ENCODE results near the gene POMP. TPM values are rescaled to one million over a fixed set of nuclear protein-coding genes. Genes with fewer than 3 reads are reported as not detected.

POMP gene, protein sequence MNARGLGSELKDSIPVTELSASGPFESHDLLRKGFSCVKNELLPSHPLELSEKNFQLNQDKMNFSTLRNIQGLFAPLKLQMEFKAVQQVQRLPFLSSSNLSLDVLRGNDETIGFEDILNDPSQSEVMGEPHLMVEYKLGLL
- total RNA-seq, result 147 TPM in 2 replicates

GRCh38 chr13:28658796-28659620, at the start of gene POMP:
Gene POMP, plus strand, starts transcription at chr13:28659130. Its CDS starts 55 bp downstream, at chr13:28659185.
- Mint-ChIP-seq H3K27me3 (ENCODE audit: insufficient read depth) (no peaks in the 10 kb centered on the region), H3K4me3 (peak within 1 kb of the TSS; percentile 97), H3K27ac (peak within 1 kb of the TSS; percentile 97), H3K36me3 (ENCODE audit: low read depth) (peaks cover 37% of the 10 kb centered on the region), H3K9me3 (no peaks in the 10 kb centered on the region), H3K4me1 (ENCODE audit: low read depth) (peaks cover 59% of the 10 kb centered on the region)
- peak; percentile 90 for DNase-seq (ENCODE audit: low spot score)
- intact Hi-C loops (cut with micrococcal nuclease), result loop anchor here (1.0 to 10.0 kb wide), 15 partner anchors 9 to 1214 kb away; partner anchors contain the start of genes LNX2 and POLR1D

GRCh38 chr13:28609381-28609780, 49.5 kb upstream of the POMP start:
- Mint-ChIP-seq H3K27me3 (ENCODE audit: insufficient read depth) (no peaks in the 10 kb centered on the region), H3K9me3 (no peaks in the 10 kb centered on the region), H3K4me1 (ENCODE audit: low read depth) (peaks cover 41% of the 10 kb centered on the region), H3K36me3 (ENCODE audit: low read depth) (peaks cover 2% of the 10 kb centered on the region), H3K27ac (peak overlapping the region; percentile 9), H3K4me3 (no peak overlapping the region)
- intact Hi-C loops (cut with micrococcal nuclease), result no loop called here
- DNase-seq (ENCODE audit: low spot score), result no peak

GRCh38 chr13:28609926-28610325, 49.0 kb upstream of the POMP start:
- Mint-ChIP-seq H3K27ac (peak overlapping the region; percentile 61), H3K27me3 (ENCODE audit: insufficient read depth) (no peaks in the 10 kb centered on the region), H3K36me3 (ENCODE audit: low read depth) (peaks cover 2% of the 10 kb centered on the region), H3K4me1 (ENCODE audit: low read depth) (peaks cover 41% of the 10 kb centered on the region), H3K9me3 (no peaks in the 10 kb centered on the region), H3K4me3 (no peak overlapping the region)
- intact Hi-C loops (cut with micrococcal nuclease), result loop anchor here (2.0 kb wide), 2 partner anchors 49 to 117 kb away; partner anchors contain the start of gene POMP
- DNase-seq (ENCODE audit: low spot score), result no peak

DNA sequence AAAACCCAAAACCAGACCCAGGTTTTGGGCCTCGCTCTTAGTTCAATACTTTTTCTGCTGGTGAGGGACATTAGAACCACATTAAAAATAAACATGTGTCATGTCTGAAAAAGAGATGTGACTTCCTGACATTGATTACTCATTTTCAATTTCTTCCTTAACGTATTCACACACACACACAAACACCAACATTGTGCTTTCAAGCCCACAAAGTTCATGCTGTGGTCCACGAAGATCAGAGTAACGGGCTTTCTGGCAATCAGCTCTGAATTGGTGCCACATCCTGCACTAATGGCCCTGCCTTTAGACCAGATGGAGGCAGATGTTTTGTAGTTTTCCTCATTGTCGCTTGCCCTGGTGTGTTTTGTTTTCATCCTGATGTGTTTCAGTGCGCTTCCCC, 47.9 kb upstream of the POMP start:
- Mint-ChIP-seq H3K4me1 (ENCODE audit: low read depth) (peaks cover 41% of the 10 kb centered on the region), H3K27ac (peak overlapping the region; percentile 57), H3K9me3 (no peaks in the 10 kb centered on the region), H3K27me3 (ENCODE audit: insufficient read depth) (no peaks in the 10 kb centered on the region), H3K4me3 (peak overlapping the region; percentile 46), H3K36me3 (ENCODE audit: low read depth) (peaks cover 2% of the 10 kb centered on the region)
- DNase-seq (ENCODE audit: low spot score), result no peak
- intact Hi-C loops (cut with micrococcal nuclease), result loop anchor here (1.0 to 2.0 kb wide), 3 partner anchors 48 to 118 kb away; partner anchors contain the start of gene POMP

DNA sequence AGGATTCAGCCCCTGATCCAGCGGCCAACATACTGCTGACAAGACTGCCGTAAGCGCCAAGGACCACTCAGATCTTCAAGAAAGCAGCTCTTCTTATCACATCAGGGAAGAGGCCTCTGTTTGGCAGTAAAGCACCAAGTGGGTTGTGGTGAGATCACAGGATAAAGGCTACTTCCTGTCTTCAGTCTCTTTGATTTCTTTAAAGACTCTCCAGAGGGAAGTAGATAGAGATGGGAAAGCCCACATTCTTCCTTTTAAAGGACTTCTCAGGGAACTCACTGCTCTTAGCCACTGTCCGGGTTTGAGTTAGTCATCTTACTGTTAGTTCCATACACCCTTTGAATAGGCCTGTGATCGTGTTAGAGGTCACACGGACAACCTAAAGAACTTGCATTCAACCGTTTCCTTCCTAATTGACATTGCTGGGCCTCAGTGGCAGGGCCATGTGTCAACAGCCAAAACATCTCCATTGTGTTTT, 47.2 kb upstream of the POMP start:
- DNase-seq (ENCODE audit: low spot score), result peak; percentile 19
- intact Hi-C loops (cut with micrococcal nuclease), result loop anchor here (1.0 to 2.0 kb wide), 3 partner anchors 47 to 119 kb away; partner anchors contain the start of gene POMP
- peak overlapping the region; percentile 46 for H3K4me3 Mint-ChIP-seq
- no peaks in the 10 kb centered on the region for H3K9me3 Mint-ChIP-seq
- peaks cover 41% of the 10 kb centered on the region for H3K4me1 Mint-ChIP-seq (ENCODE audit: low read depth)
- H3K27ac Mint-ChIP-seq, result peak overlapping the region; percentile 57
- H3K27me3 Mint-ChIP-seq (ENCODE audit: insufficient read depth), result no peaks in the 10 kb centered on the region
- peaks cover 2% of the 10 kb centered on the region for H3K36me3 Mint-ChIP-seq (ENCODE audit: low read depth)

DNA sequence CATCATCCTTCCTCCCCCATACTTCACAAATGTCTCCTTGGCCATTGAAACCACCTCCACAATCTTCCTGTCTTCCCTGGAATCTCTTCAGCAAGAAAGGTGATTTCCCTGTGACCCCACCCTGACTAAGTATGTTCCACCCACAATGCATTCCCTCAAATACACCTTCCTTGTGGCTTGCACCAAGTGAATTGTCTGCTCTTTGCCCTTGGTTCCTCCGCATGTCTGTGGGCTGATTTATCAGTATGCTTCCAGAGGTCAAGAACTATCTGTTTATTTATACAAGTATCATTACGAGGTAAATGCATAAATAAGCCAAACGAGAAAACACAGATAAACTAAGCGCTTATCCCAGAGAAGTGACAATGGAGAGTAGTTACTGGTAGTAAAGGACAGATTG, 45.4 kb upstream of the POMP start:
- Mint-ChIP-seq H3K27ac (peak overlapping the region; percentile 14), H3K9me3 (no peaks in the 10 kb centered on the region), H3K36me3 (ENCODE audit: low read depth) (peaks cover 2% of the 10 kb centered on the region), H3K4me3 (no peak overlapping the region), H3K27me3 (ENCODE audit: insufficient read depth) (no peaks in the 10 kb centered on the region), H3K4me1 (ENCODE audit: low read depth) (peaks cover 41% of the 10 kb centered on the region)
- intact Hi-C loops (cut with micrococcal nuclease), result no loop called here
- DNase-seq (ENCODE audit: low spot score), result no peak

GRCh38 chr13:28615916-28616446, 42.9 kb upstream of the POMP start:
- Mint-ChIP-seq H3K27me3 (ENCODE audit: insufficient read depth) (no peaks in the 10 kb centered on the region), H3K9me3 (no peaks in the 10 kb centered on the region), H3K4me1 (ENCODE audit: low read depth) (peaks cover 26% of the 10 kb centered on the region), H3K27ac (no peak overlapping the region), H3K36me3 (ENCODE audit: low read depth) (no peaks in the 10 kb centered on the region), H3K4me3 (no peak overlapping the region)
- intact Hi-C loops (cut with micrococcal nuclease), result no loop called here
- no peak for DNase-seq (ENCODE audit: low spot score)

- H3K4me3 Mint-ChIP-seq, result no peak overlapping the region
- H3K27ac Mint-ChIP-seq, result no peak overlapping the region
- peaks cover 1% of the 10 kb centered on the region for H3K27me3 Mint-ChIP-seq (ENCODE audit: insufficient read depth)
- H3K9me3 Mint-ChIP-seq, result no peaks in the 10 kb centered on the region
- H3K36me3 Mint-ChIP-seq (ENCODE audit: low read depth), result no peaks in the 10 kb centered on the region
- peaks cover 4% of the 10 kb centered on the region for H3K4me1 Mint-ChIP-seq (ENCODE audit: low read depth)
- no peak for DNase-seq (ENCODE audit: low spot score)
- intact Hi-C loops (cut with micrococcal nuclease), result no loop called here
Measured at GRCh38 chr13:28618230-28618994, 40.5 kb upstream of the POMP start.

- H3K27ac Mint-ChIP-seq, result no peak overlapping the region
- H3K27me3 Mint-ChIP-seq (ENCODE audit: insufficient read depth), result peaks cover 1% of the 10 kb centered on the region
- no peak overlapping the region for H3K4me3 Mint-ChIP-seq
- no peaks in the 10 kb centered on the region for H3K9me3 Mint-ChIP-seq
- peaks cover 13% of the 10 kb centered on the region for H3K4me1 Mint-ChIP-seq (ENCODE audit: low read depth)
- no peak for DNase-seq (ENCODE audit: low spot score)
- no peaks in the 10 kb centered on the region for H3K36me3 Mint-ChIP-seq (ENCODE audit: low read depth)
- intact Hi-C loops (cut with micrococcal nuclease), result no loop called here
Measured at GRCh38 chr13:28620011-28620830, 38.7 kb upstream of the POMP start.

GRCh38 chr13:28621449-28621848, 37.5 kb upstream of the POMP start:
- intact Hi-C loops (cut with micrococcal nuclease), result no loop called here
- Mint-ChIP-seq H3K4me1 (ENCODE audit: low read depth) (peaks cover 13% of the 10 kb centered on the region), H3K4me3 (no peak overlapping the region), H3K36me3 (ENCODE audit: low read depth) (no peaks in the 10 kb centered on the region), H3K27ac (no peak overlapping the region), H3K9me3 (no peaks in the 10 kb centered on the region), H3K27me3 (ENCODE audit: insufficient read depth) (peaks cover 1% of the 10 kb centered on the region)
- no peak for DNase-seq (ENCODE audit: low spot score)

GRCh38 chr13:28622286-28622685, 36.6 kb upstream of the POMP start:
- intact Hi-C loops (cut with micrococcal nuclease), result no loop called here
- no peak overlapping the region for H3K27ac Mint-ChIP-seq
- no peak for DNase-seq (ENCODE audit: low spot score)
- H3K36me3 Mint-ChIP-seq (ENCODE audit: low read depth), result no peaks in the 10 kb centered on the region
- no peak overlapping the region for H3K4me3 Mint-ChIP-seq
- no peaks in the 10 kb centered on the region for H3K9me3 Mint-ChIP-seq
- peaks cover 1% of the 10 kb centered on the region for H3K27me3 Mint-ChIP-seq (ENCODE audit: insufficient read depth)
- peaks cover 13% of the 10 kb centered on the region for H3K4me1 Mint-ChIP-seq (ENCODE audit: low read depth)
